Neural crest cell (in vitro differentiated cells): ENCODE measurements around the gene CXorf65. TPM values are rescaled to one million over a fixed set of nuclear protein-coding genes. Genes with fewer than 3 reads are reported as not detected.

Experiments
- DNase-seq: peaks from one replicate; pipeline ENCODE4 v3.0.0; 2021; ENCODE audit warnings: low read depth, mixed read lengths, low spot score
- H3K27ac Mint-ChIP-seq: one replicate; pipeline ENCODE4 v1.8.0; 2021; ENCODE audit warnings: mild to moderate bottlenecking, mixed read lengths; ENCODE audit not compliant: unreplicated experiment
- H3K27me3 Mint-ChIP-seq: 2 replicates; pipeline ENCODE4 v1.8.0; 2021; ENCODE audit warnings: low read depth, mild to moderate bottlenecking, mixed read lengths
- H3K36me3 Mint-ChIP-seq: 2 replicates; pipeline ENCODE4 v1.8.0; 2021; ENCODE audit warnings: low read depth, mild to moderate bottlenecking, mixed read lengths
- H3K4me1 Mint-ChIP-seq: 2 replicates; pipeline ENCODE4 v1.8.0; 2021; ENCODE audit warnings: mixed read lengths
- H3K4me3 Mint-ChIP-seq: one replicate; pipeline ENCODE4 v1.8.0; 2021; ENCODE audit warnings: mild to moderate bottlenecking, mixed read lengths
- H3K9me3 Mint-ChIP-seq: 2 replicates; pipeline ENCODE4 v1.8.0; 2021; ENCODE audit warnings: mixed read lengths
- total RNA-seq: library from RNA; stranded (reverse); gene quantifications from 2 replicates; pipeline ENCODE4 v1.2.1, GENCODE V29; 2021
- TF ChIP-seq, protein P1 (sequence below): fragments of 200-600 bp; sonication (generic); conservative IDR thresholded peaks from 2 replicates; pipeline ENCODE4 v1.5.0; 2021; ENCODE audit warnings: antibody characterized with exemption, mild to moderate bottlenecking

The CXorf65 gene
- total RNA-seq, 1 donor from 2014 or later, result not detected

DNA sequence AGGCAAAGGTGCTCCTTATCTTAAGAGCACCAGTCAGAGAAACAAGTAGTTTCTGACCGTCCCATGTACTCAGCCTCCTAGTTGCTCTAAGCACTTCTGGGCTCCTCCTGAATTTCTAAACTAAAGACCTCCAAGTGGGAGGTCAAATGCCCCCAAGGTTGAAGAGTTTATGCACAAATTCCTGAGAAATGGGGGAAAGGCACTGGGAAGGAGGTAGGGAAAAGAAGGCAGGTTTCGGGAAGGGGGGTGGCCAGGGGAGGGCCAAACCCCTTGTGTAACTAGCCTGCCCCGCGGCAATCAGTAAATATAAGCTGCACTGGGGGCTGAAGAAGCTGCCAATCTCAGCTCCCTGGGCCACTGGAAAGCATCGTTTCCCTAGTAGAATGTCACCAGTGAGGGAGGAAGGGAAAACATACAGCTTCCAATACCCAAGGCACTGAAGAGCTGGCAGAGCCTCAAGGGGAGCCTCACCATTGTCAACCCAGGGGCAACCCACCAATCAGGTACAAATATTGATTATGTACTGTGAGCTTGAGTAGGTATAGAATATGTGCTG lies 7.5 kb downstream of the CXorf65 start:
- Mint-ChIP-seq H3K27me3 (peaks cover 43% of the 10 kb centered on the region), H3K27ac (no peak overlapping the region), H3K36me3 (peaks cover 3% of the 10 kb centered on the region), H3K4me3 (peak overlapping the region; percentile 69), H3K9me3 (no peaks in the 10 kb centered on the region), H3K4me1 (peaks cover 44% of the 10 kb centered on the region)
- DNase-seq, result no peak
- TF ChIP-seq, protein P1, sequence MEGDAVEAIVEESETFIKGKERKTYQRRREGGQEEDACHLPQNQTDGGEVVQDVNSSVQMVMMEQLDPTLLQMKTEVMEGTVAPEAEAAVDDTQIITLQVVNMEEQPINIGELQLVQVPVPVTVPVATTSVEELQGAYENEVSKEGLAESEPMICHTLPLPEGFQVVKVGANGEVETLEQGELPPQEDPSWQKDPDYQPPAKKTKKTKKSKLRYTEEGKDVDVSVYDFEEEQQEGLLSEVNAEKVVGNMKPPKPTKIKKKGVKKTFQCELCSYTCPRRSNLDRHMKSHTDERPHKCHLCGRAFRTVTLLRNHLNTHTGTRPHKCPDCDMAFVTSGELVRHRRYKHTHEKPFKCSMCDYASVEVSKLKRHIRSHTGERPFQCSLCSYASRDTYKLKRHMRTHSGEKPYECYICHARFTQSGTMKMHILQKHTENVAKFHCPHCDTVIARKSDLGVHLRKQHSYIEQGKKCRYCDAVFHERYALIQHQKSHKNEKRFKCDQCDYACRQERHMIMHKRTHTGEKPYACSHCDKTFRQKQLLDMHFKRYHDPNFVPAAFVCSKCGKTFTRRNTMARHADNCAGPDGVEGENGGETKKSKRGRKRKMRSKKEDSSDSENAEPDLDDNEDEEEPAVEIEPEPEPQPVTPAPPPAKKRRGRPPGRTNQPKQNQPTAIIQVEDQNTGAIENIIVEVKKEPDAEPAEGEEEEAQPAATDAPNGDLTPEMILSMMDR, result no peak

DNA sequence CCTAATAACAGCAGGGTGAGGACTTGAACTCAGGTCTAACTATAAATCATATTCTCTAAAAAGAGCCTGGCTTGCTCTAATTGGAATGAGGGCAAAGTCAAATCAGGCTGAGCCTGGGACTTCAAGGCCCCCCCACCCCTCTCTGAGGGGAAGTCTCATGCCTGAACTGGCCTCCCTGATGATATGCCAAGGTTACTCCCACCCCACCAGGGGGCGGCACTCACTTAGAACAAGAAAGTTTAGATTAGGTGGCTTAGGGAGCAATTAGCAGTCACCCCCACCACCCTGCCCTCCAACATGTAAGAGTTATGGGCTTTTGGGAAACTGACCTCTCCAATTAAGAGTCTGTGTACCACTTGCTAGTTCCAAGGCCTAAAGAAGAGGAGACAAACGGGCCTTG lies 8.2 kb downstream of the CXorf65 start:
- Mint-ChIP-seq H3K27ac (no peak overlapping the region), H3K4me1 (peaks cover 37% of the 10 kb centered on the region), H3K4me3 (peak overlapping the region; percentile 69), H3K27me3 (peaks cover 44% of the 10 kb centered on the region), H3K9me3 (no peaks in the 10 kb centered on the region), H3K36me3 (peaks cover 3% of the 10 kb centered on the region)
- peak; percentile 15 for DNase-seq
- TF ChIP-seq, protein P1, result peak; percentile 54

DNA sequence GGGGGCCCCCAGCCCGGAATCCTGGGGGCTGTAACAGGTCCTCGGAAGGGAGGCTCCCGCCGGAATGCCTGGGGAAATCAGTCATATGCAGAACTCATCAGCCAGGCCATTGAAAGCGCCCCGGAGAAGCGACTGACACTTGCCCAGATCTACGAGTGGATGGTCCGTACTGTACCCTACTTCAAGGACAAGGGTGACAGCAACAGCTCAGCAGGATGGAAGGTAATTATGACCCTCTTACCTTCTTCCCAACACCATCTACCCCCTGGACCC lies 9.8 kb downstream of the CXorf65 start:
- Mint-ChIP-seq H3K36me3 (peaks cover 3% of the 10 kb centered on the region), H3K4me1 (peaks cover 28% of the 10 kb centered on the region), H3K27ac (no peak overlapping the region), H3K4me3 (peak overlapping the region; percentile 93), H3K9me3 (no peaks in the 10 kb centered on the region), H3K27me3 (peaks cover 44% of the 10 kb centered on the region)
- TF ChIP-seq, protein P1, result no peak
- DNase-seq, result no peak

DNA sequence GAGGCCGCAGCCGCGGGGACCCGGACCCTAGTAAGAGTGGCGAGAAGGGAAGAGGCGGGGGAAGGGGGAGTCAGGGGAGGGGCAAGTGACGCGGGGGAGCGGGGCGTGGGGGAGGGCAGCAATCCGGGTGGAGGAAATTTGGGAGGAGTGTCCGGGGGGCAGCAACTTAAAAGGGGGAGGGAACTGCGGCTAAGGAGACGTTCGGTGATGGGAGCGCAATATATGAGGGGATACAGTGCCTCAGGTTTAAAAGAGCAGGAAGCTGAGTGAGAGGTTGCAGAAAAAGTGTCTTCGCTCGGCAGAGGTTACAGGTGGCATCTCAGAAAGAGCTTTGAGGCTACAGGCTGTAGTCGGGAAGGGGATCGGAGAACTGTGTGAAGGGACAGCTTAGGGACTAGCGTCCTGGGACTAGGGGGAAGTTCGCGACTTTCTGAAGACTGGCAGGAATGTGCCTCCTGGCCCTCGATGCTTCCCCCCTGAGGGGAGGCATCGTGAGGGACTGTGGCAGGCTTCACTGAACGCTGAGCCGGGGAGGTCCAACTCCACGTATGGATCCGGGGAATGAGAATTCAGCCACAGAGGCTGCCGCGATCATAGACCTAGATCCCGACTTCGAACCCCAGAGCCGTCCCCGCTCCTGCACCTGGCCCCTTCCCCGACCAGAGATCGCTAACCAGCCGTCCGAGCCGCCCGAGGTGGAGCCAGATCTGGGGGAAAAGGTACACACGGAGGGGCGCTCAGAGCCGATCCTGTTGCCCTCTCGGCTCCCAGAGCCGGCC lies 10.4 kb downstream of the CXorf65 start:
- peaks cover 28% of the 10 kb centered on the region for H3K4me1 Mint-ChIP-seq
- DNase-seq, result no peak
- peaks cover 3% of the 10 kb centered on the region for H3K36me3 Mint-ChIP-seq
- no peaks in the 10 kb centered on the region for H3K9me3 Mint-ChIP-seq
- H3K27me3 Mint-ChIP-seq, result peaks cover 44% of the 10 kb centered on the region
- peak overlapping the region; percentile 93 for H3K4me3 Mint-ChIP-seq
- peak overlapping the region; percentile 54 for H3K27ac Mint-ChIP-seq
- TF ChIP-seq, protein P1, result no peak

DNA sequence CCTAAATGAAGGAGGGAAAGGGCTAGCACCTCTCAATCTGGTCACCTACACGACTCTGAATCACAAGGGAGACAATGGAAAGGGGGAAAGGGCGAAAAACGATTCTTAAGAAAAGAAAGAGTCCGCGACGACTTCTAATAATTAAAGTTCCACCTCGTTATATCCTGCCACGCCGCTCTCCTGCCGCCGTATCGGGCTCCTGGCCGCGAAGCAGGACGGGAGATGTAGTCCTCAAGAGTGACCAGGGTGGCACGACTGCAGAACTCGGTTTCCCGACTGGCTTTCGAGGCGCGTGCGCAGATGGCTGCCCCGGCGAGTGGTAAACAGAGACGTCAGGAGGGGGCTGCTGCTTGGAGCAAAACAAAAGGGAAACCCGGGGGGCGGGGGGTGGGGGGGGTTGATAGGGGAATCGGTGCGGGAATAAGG lies 11.0 kb downstream of the CXorf65 start, which contains the start of gene FOXO4:
FOXO4 (plus strand) TSS at position 297 of the 426 bp plus-strand sequence. CDS start 678 bp downstream, outside the sequence.
- Mint-ChIP-seq H3K4me1 (peaks cover 28% of the 10 kb centered on the region), H3K27me3 (peaks cover 41% of the 10 kb centered on the region), H3K36me3 (peaks cover 3% of the 10 kb centered on the region), H3K9me3 (no peaks in the 10 kb centered on the region), H3K4me3 (peak within 1 kb of the TSS; percentile 93), H3K27ac (peak within 1 kb of the TSS; percentile 54)
- TF ChIP-seq, protein P1, result no peak
- peak; percentile 69 for DNase-seq
